ENCODE results near the gene TNFRSF6B. TPM values are rescaled to one million over a fixed set of nuclear protein-coding genes. Genes with fewer than 3 reads are reported as not detected.
A peak's percentile ranks its signal among the peaks of the same experiment; 100 is the strongest.

Gene TNFRSF6B
- total and polyA plus RNA-seq, 2 of the 4 experiments (the other 2 are of a cell fraction) = 1.3 to 11.0 TPM

GRCh38 chr20:63663332-63664066 is 33.0 kb upstream of the TNFRSF6B start:
- no peak overlapping the region for H3K9ac ChIP-seq (ENCODE audit: low read depth, low read length)
- dilution Hi-C loops (cut with HindIII; ENCODE audit: low sequenced_read_pairs, unreplicated experiment) (no loop called here), in situ Hi-C loops (cut with MboI; ENCODE audit: low sequenced_read_pairs) (no loop called here), intact Hi-C loops (cut with micrococcal nuclease) (no loop called here)
- H3K9me3 ChIP-seq (ENCODE audit: control insufficient read depth, insufficient read depth, low read length) = no peaks in the 10 kb centered on the region
- H2BK20ac ChIP-seq (ENCODE audit: low read depth, low read length) = no peak overlapping the region
- no peak overlapping the region for H2BK120ac ChIP-seq (ENCODE audit: low read depth, low read length)
- H3K14ac ChIP-seq (replicated peaks; ENCODE audit: low read depth, low read length) = no peak overlapping the region
- H3K79me1 ChIP-seq (ENCODE audit: low read depth in 1 of 2, low read length in 2 of 2) = peaks cover 18 to 53% of the 10 kb centered on the region in 2 experiments
- no peak overlapping the region for H3K18ac ChIP-seq (ENCODE audit: low read depth, low read length)
- H3K4ac ChIP-seq (ENCODE audit: low read depth, low read length) = no peak overlapping the region
- no peak for ATAC-seq (ENCODE audit: low read depth)
- H2AK9ac ChIP-seq (replicated peaks; ENCODE audit: low read depth, low read length, poor library complexity) = peak overlapping the region; percentile 16
- 95% methylated on average over 21 of the region's 26 CpGs; no CpG with 5 or more reads in 1 of the 2 experiments for WGBS, 2 experiments (ENCODE audit: extremely low coverage in 2 of 2, insufficient read length in 1 of 2)
- CTCF ChIA-PET = no interaction called here
- no peak overlapping the region for H3K56ac ChIP-seq (ENCODE audit: extremely low read depth, insufficient read depth, low read length)
- H3K4me3 ChIP-seq (ENCODE audit: insufficient read depth, low read depth, low read length) = no peak overlapping the region
- TF ChIP-seq NFE2L2 (IDR thresholded peaks at IDR 0.05; ENCODE audit: low read depth, low read length) (no peak), POLR2A (IDR thresholded peaks at IDR 0.05; ENCODE audit: low read depth, low read length) (no peak), ELK1 (IDR thresholded peaks at IDR 0.05; ENCODE audit: borderline replicate concordance, low read depth, low read length) (no peak), MXI1 (IDR thresholded peaks at IDR 0.05; ENCODE audit: borderline replicate concordance, low read depth, low read length) (no peak), RCOR1 (IDR thresholded peaks at IDR 0.05; ENCODE audit: insufficient replicate concordance, low read length) (no peak), MAZ (IDR thresholded peaks at IDR 0.05; ENCODE audit: borderline replicate concordance, low read depth, low read length) (no peak), RFX5 (IDR thresholded peaks at IDR 0.05; ENCODE audit: low read depth, low read length) (no peak), CEBPB (IDR thresholded peaks at IDR 0.05; ENCODE audit: low read depth, low read length) (no peak), SMC3 (IDR thresholded peaks at IDR 0.05; ENCODE audit: low read depth, low read length) (no peak), FOS (IDR thresholded peaks at IDR 0.05; ENCODE audit: low read depth, low read length) (no peak), CHD1 (IDR thresholded peaks at IDR 0.05; ENCODE audit: low read depth, low read length) (no peak), RAD21 (IDR thresholded peaks at IDR 0.05; ENCODE audit: low read length) (no peak)
- H3K4me2 ChIP-seq (ENCODE audit: low read depth, low read length) = no peak overlapping the region
- H3K36me3 ChIP-seq (ENCODE audit: control insufficient read depth, insufficient read depth, low read length) = peaks cover 54% of the 10 kb centered on the region
- H4K5ac ChIP-seq (ENCODE audit: low read depth, low read length) = no peak overlapping the region
- DNase-seq = no peak
- H3K9me1 ChIP-seq (ENCODE audit: insufficient read depth, low read length) = 0 out of 2 replicates have a peak, but pooled peaks cover 3% of the 10 kb centered on the region
- no peak overlapping the region for H2AK5ac ChIP-seq (ENCODE audit: low read depth, low read length)
- H3K27ac ChIP-seq (ENCODE audit: insufficient read depth, low read length) = no peak overlapping the region
- H4K20me1 ChIP-seq (ENCODE audit: insufficient read depth, low read length) = peaks cover 3% of the 10 kb centered on the region; the same call in 1 of the 2 replicates
- H4K91ac ChIP-seq (ENCODE audit: insufficient read depth, low read depth, low read length) = no peak overlapping the region
- POLR2A ChIA-PET (ENCODE audit: unreplicated experiment) = no interaction called here
- no peaks in the 10 kb centered on the region for H3K27me3 ChIP-seq (ENCODE audit: control insufficient read depth, insufficient read depth, low read length)
- peaks cover 4% of the 10 kb centered on the region; the same call in 1 of the 2 replicates for H3K4me1 ChIP-seq (ENCODE audit: control insufficient read depth, insufficient read depth, low read length)
- no TSS peak for BruUV-seq (replicated peaks)
- H2AFZ ChIP-seq (replicated peaks; ENCODE audit: low read length, poor library complexity) = no peak overlapping the region
- H2BK5ac ChIP-seq (ENCODE audit: low read depth, low read length, poor library complexity, severe bottlenecking) = no peak overlapping the region
- no peak overlapping the region for H2BK15ac ChIP-seq (ENCODE audit: low read depth, low read length)
- H4K8ac ChIP-seq (ENCODE audit: low read depth in 2 of 2, low read length in 2 of 2) = no peak overlapping the region
- no peak overlapping the region for H3K23ac ChIP-seq (ENCODE audit: low read depth, low read length)
